ENCODE results near the gene SLC38A7.
"Not testable (repeated sequence)": the region's sequence is repeated elsewhere in the genome, so short reads cannot be mapped to it uniquely, and the experiment has no call there.

Gene SLC38A7

DNA sequence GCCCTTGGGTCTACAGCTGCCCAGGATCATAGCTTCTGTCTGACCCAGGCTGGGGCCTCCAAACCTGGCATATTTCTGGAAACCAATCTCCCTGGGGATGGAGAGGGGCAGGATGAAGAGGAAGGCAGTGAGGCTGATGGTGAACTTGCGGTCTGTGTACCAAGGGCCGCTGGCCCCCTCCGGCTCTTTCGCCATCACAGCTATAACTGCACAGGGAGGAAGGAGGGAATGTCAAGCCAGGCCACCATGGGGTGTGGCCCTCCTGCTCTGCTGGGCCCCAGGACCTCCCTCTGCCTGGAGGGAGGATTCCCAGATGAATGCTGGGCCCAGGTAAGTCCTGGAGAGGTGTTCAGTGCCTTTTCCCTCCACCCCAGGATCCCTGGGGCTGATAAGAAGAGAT is 6.3 kb downstream of the SLC38A7 start:
- DNase-seq (ENCODE audit: low spot score) = no peak

DNA sequence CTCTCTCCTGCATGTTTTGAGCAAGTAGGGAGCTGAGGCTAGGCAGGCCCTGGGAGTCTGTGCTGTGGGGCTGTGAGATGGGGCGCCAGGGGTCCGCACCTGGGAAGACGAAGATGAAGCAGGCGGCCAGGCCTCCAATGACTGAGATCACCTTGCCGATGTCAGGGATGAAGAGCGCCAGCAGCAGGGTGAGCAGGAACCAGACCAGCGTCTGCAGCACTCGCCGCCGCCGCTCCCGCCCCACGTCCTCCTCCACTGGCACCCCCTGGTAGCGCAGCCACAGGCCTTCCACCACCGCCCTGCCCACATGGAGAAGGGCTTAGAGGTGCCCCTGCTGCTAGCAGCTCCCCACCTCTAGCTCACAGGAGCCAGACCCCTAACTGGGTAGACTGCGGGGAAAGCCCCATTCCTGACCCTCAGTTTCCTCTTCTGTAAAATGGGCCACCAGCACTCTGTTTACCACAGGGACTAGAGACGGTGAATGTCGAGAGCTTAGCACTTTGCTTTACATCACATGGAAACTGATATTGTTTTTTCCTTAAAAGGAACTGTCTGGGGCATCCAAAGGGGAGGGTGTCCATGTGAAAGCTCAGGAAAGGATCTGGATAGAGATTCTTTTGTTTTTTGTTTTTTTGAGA is 13.5 kb downstream of the SLC38A7 start:
- DNase-seq (ENCODE audit: low spot score) = no peak

- DNase-seq (ENCODE audit: low spot score) = no peak
Measured at GRCh38 chr16:58670177-58670576, 14.4 kb downstream of the SLC38A7 start.

DNA sequence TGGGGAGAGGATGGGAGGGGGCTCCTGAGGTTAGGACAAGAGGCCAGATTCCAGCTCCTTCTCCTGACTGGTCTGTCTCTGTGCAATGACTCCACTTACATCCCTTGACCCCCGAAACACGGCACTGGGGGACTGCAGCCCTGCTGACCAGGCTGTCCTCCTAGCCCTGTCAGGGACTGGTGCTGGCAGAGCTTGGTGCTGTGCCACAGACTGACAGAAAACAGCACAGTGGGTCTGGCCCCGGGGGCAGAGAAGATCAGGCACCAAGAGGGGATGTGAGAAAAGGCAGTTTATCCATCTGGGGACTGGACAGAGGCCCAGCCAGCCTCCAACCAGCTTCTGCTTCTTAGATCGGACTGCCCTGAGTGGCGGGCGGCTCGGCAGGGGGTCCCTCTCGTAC is 19.4 kb downstream of the SLC38A7 start:
- no peak for DNase-seq (ENCODE audit: low spot score)

DNA sequence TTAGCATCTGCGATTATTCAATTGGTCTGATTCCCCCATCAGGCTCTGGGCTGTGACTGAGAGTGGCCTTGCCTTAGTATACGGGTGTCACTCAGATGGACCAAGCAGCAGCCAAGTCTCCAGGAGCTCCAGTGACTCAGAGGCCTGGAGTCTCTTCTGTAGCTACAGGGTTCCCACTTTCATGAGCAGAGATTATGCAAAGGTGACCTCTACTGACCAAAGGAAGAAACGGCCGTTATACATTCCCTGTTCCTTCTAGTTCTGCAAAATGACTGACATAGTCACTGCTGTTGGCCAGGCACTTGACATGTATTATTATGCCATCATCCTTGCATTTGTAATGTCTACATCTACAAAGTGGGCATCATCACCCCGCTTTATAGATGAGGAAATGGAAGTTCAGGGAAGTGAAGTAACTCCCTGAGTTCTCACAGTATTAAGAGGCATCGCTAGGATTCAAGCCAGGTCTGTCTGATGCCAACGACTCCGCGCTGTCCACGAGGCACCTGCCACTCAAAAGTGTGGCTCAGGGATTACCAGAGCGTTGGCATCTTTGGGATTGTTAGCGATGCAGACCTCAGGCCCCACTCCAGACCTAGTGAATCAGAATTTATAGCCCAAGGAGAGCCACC is 23.3 kb downstream of the SLC38A7 start:
- DNase-seq (ENCODE audit: low spot score) = peak; percentile 76

- DNase-seq (ENCODE audit: low spot score) = not testable (repeated sequence)
Measured at GRCh38 chr16:58659911-58660310, 24.7 kb downstream of the SLC38A7 start.

DNA sequence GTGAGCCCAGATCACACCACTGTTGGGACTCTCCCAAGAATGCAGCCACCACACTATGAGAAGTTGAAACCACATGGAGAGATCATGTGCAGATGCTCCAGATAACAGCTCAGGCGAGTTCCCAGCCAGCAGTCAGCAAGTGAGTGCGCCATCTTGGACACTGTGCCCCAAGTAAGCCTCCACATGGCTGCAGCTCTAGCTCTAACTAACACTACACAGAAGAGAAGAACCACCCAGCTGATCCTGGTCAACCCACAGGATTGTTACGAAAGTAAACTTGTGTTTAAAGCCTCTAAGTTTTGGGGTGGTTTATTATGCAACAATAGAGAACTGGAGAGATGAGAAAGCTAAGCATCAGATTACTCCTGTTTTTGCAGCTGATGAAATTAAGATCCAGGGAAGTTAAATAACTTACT is 25.8 kb downstream of the SLC38A7 start:
- no peak for DNase-seq (ENCODE audit: low spot score)

- DNase-seq (ENCODE audit: low spot score) = no peak
Measured at GRCh38 chr16:58656899-58657298, 27.7 kb downstream of the SLC38A7 start.

- no peak for DNase-seq (ENCODE audit: low spot score)
Measured at GRCh38 chr16:58655215-58655596, 29.4 kb downstream of the SLC38A7 start.

- no peak for DNase-seq (ENCODE audit: low spot score)
Measured at GRCh38 chr16:58654560-58655214, 29.9 kb downstream of the SLC38A7 start.

- no peak for DNase-seq (ENCODE audit: low spot score)
Measured at GRCh38 chr16:58652741-58653140, 31.8 kb downstream of the SLC38A7 start.

GRCh38 chr16:58651965-58652348 is 32.6 kb downstream of the SLC38A7 start:
- no peak for DNase-seq (ENCODE audit: low spot score)

GRCh38 chr16:58649707-58650106 is 34.9 kb downstream of the SLC38A7 start:
- DNase-seq (ENCODE audit: low spot score) = no peak

DNA sequence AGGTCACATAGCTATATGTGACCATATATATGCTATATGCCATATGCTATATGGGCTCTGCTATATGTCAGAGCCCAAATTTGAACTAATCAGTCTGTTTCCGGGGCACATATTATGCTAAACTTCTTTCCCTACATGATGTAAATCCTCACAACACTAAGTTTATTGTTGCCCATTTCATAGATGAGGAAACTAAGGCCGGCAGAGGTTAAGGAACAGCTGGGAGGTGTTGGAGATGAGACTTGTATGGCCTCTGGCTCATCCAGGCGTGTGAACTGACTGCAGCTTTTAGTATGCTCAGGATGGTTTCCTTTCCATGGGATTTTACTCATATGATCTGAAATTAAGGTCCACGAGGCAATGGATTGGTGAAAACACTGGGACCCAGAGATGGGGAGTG is 37.5 kb downstream of the SLC38A7 start:
- DNase-seq (ENCODE audit: low spot score) = no peak

DNA sequence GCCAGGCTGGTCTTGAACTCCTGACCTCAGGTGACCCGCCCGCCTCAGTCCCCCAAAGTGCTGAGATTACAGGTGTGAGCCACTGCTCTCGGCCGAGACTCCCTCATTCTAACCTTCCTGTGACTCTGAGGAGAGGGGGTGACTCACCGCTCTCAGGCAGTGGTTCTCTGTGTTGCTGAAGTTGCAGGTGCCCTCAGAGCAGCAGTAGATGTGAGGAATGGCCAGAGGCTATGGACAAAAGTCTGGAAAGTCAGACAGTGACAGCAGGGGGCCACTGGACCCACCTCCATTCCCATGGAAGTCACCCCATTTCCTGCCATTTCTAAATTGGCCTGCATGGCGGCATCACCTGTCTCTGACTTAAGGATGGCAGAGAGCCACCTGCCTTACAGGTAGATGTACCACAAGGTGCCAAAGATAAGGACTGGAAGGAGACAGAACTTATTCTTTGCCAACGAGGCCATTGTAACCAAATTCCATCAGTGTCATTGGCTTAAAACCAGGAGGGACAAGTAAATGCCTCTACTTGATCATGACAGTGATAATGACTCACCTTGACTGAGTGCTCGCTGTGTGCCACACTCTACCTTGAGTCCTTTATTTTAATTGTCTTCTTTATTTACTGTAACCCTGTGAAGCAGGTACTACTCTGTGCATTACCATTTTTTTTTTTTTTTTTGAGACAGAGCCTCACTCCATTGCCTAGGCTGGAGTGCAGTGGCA is 39.6 kb downstream of the SLC38A7 start:
- no peak for DNase-seq (ENCODE audit: low spot score)

- DNase-seq (ENCODE audit: low spot score) = no peak
Measured at GRCh38 chr16:58644108-58644507, 40.5 kb downstream of the SLC38A7 start.

- DNase-seq (ENCODE audit: low spot score) = no peak
Measured at GRCh38 chr16:58640949-58641348, 43.6 kb downstream of the SLC38A7 start.

DNA sequence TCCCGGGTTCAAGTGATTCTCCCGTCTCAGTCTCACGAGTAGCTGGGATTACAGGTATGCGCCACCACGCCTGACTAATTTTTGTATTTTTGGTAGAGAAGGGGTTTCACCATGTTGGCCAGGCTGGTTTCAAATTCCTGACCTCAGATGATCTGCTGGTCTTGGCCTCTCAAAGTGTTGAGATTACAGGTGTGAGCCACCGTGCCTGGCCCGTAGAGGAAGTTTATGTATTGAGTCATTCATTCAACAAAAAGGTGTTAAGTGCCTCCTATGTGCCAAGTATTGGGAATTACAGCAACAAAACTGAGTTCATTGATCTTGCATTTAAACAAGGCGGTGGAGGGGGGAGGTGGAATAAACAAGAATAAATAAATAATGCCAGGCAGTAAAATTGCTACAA is 44.7 kb downstream of the SLC38A7 start:
- DNase-seq (ENCODE audit: low spot score) = no peak

DNA sequence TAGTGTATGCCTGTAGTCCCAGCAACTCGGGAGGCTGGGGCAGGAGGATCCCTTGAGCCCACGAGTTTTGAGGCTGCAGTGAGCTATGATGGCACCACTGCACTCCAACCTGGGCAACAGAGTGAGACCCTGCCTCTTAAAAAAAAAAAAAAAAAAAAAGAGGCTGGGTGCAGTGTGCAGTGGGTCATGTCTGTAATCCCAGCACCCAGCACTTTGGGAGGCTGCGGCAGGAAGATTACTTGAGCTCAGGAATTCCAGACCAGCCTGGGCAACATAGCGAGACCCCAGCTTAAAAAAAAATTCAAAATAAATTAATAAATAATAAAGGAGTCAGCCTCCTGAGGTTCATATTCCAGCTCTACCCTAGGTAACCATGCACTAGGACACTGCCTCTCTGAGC is 45.3 kb downstream of the SLC38A7 start:
- DNase-seq (ENCODE audit: low spot score) = no peak

- no peak for DNase-seq (ENCODE audit: low spot score)
Measured at GRCh38 chr16:58638148-58639036, 46.2 kb downstream of the SLC38A7 start.

DNA sequence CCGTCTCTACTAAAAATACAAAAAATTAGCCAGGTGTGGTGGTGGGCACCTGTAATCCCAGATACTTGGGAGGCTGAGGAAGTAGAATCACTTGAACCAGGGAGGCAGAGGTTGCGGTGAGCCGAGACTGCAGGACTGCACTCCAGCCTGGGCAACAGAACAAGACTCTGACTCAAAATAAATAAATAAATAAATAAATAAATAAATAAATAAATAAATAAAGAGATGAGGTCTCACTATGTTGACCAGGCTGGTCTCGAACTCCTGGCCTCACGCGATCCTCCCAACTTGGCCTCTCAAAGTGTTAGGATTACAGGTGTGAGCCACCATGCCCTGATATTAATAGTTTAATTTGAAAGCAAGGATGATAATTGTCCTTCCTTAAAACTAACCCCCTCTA is 47.5 kb downstream of the SLC38A7 start:
- DNase-seq (ENCODE audit: low spot score) = not testable (repeated sequence)

DNA sequence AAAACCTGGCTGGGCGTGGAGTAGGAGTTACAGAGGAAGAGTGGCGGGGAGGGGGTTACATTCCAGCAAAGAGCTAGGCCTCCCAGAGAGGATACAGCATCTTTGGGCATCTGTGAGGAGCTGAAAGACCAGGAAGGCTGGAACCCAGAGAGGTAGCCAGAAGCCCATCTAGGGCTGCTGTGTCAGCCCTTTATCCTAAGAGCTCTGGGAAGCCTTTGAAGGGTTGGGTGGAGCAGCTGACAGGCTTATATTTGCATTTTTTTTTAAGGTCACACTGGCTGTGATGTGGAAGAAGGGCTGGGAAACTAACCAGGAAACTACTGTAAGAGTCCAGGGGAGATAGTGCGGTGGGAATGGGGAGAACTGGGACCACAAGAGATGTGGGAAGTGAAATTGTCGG is 48.1 kb downstream of the SLC38A7 start:
- no peak for DNase-seq (ENCODE audit: low spot score)

All from Ammon's horn (tissue), 1 donor.